MG63 (cell line): ENCODE data around the gene AGAP1. TPM values are rescaled to one million over a fixed set of nuclear protein-coding genes. Genes with fewer than 3 reads are reported as not detected.
A peak's percentile ranks its signal among the peaks of the same experiment; 100 is the strongest.
"Not testable (repeated sequence)": the region's sequence is repeated elsewhere in the genome, so short reads cannot be mapped to it uniquely, and the experiment has no call there.

Source experiments
- DNase-seq: peaks from one replicate; pipeline ENCODE4 v3.0.0-alpha.2; 2020
- H3K27me3 ChIP-seq: fragments of 250-450 bp; sonication (Bioruptor Pico); 2 replicates; pipeline ENCODE4 v1.5.1; 2020; ENCODE audit warnings: mild to moderate bottlenecking, moderate library complexity
- H3K36me3 ChIP-seq: fragments of 250-450 bp; sonication (Bioruptor Pico); 2 replicates; pipeline ENCODE4 v1.5.1; 2020; ENCODE audit warnings: mild to moderate bottlenecking, moderate library complexity
- H3K4me3 ChIP-seq: fragments of 250-450 bp; sonication (Bioruptor Pico); 2 replicates; pipeline ENCODE4 v1.5.1; 2020; ENCODE audit warnings: mild to moderate bottlenecking, moderate library complexity
- H3K9me3 ChIP-seq: fragments of 250-450 bp; sonication (Bioruptor Pico); 2 replicates; pipeline ENCODE4 v1.5.1; 2020; ENCODE audit warnings: mild to moderate bottlenecking, moderate library complexity
- total RNA-seq: library from RNA; depleted of rRNA; stranded (reverse); fragments of >200 nt; shearing (Covaris generic); gene quantifications from 2 replicates; pipeline ENCODE4 v1.2.3, GENCODE V29; 2014; ENCODE audit warnings: low replicate concordance

AGAP1 gene
- total RNA-seq, 1 experiment from 2014 or later, result 8.8 TPM

- Histone ChIP-seq H3K4me3 (no peak overlapping the region), H3K9me3 (no peaks in the 10 kb centered on the region), H3K36me3 (no peaks in the 10 kb centered on the region), H3K27me3 (no peaks in the 10 kb centered on the region)
- DNase-seq, result no peak
Measured at GRCh38 chr2:235749121-235749770, 255.4 kb downstream of the AGAP1 start.

- H3K27me3 ChIP-seq, result no peaks in the 10 kb centered on the region
- H3K4me3 ChIP-seq, result no peak overlapping the region
- H3K9me3 ChIP-seq, result no peaks in the 10 kb centered on the region
- DNase-seq, result no peak
- no peaks in the 10 kb centered on the region for H3K36me3 ChIP-seq
Measured at GRCh38 chr2:235749771-235750160, 255.9 kb downstream of the AGAP1 start.

- no peaks in the 10 kb centered on the region for H3K9me3 ChIP-seq
- H3K4me3 ChIP-seq, result no peak overlapping the region
- no peaks in the 10 kb centered on the region for H3K27me3 ChIP-seq
- DNase-seq, result no peak
- no peaks in the 10 kb centered on the region for H3K36me3 ChIP-seq
Measured at GRCh38 chr2:235752846-235753245, 259.0 kb downstream of the AGAP1 start.

- H3K9me3 ChIP-seq, result no peaks in the 10 kb centered on the region
- H3K27me3 ChIP-seq, result no peaks in the 10 kb centered on the region
- no peak for DNase-seq
- no peaks in the 10 kb centered on the region for H3K36me3 ChIP-seq
- H3K4me3 ChIP-seq, result no peak overlapping the region
Measured at GRCh38 chr2:235754357-235755207, 260.7 kb downstream of the AGAP1 start.

GRCh38 chr2:235756491-235756890, 262.6 kb downstream of the AGAP1 start:
- Histone ChIP-seq H3K9me3 (no peaks in the 10 kb centered on the region), H3K27me3 (no peaks in the 10 kb centered on the region), H3K36me3 (no peaks in the 10 kb centered on the region), H3K4me3 (no peak overlapping the region)
- DNase-seq, result no peak

- no peak overlapping the region for H3K4me3 ChIP-seq
- H3K36me3 ChIP-seq, result no peaks in the 10 kb centered on the region
- no peaks in the 10 kb centered on the region for H3K9me3 ChIP-seq
- DNase-seq, result no peak
- no peaks in the 10 kb centered on the region for H3K27me3 ChIP-seq
Measured at GRCh38 chr2:235757212-235757611, 263.4 kb downstream of the AGAP1 start.

- Histone ChIP-seq H3K27me3 (no peaks in the 10 kb centered on the region), H3K36me3 (no peaks in the 10 kb centered on the region), H3K4me3 (no peak overlapping the region), H3K9me3 (no peaks in the 10 kb centered on the region)
- DNase-seq, result no peak
Measured at GRCh38 chr2:235757640-235758039, 263.8 kb downstream of the AGAP1 start.

GRCh38 chr2:235762832-235763598, 269.2 kb downstream of the AGAP1 start:
- Histone ChIP-seq H3K4me3 (no peak overlapping the region), H3K36me3 (no peaks in the 10 kb centered on the region), H3K27me3 (no peaks in the 10 kb centered on the region), H3K9me3 (no peaks in the 10 kb centered on the region)
- no peak for DNase-seq

- H3K9me3 ChIP-seq, result no peaks in the 10 kb centered on the region
- H3K36me3 ChIP-seq, result no peaks in the 10 kb centered on the region
- DNase-seq, result no peak
- H3K27me3 ChIP-seq, result no peaks in the 10 kb centered on the region
- no peak overlapping the region for H3K4me3 ChIP-seq
Measured at GRCh38 chr2:235763816-235764215, 270.0 kb downstream of the AGAP1 start.

GRCh38 chr2:235764478-235764877, 270.6 kb downstream of the AGAP1 start:
- H3K27me3 ChIP-seq, H3K4me3 ChIP-seq, DNase-seq: not testable (repeated sequence)

GRCh38 chr2:235765181-235765820, 271.5 kb downstream of the AGAP1 start:
- DNase-seq, result peak; percentile 92
- no peaks in the 10 kb centered on the region for H3K9me3 ChIP-seq
- no peak overlapping the region for H3K4me3 ChIP-seq
- no peaks in the 10 kb centered on the region for H3K27me3 ChIP-seq
- no peaks in the 10 kb centered on the region for H3K36me3 ChIP-seq

More at GRCh38 chr2:235764478-235764877, 270.6 kb downstream of the AGAP1 start:
- H3K9me3 ChIP-seq, H3K36me3 ChIP-seq: not testable (repeated sequence)

- Histone ChIP-seq H3K36me3 (no peaks in the 10 kb centered on the region), H3K27me3 (no peaks in the 10 kb centered on the region), H3K4me3 (no peak overlapping the region), H3K9me3 (no peaks in the 10 kb centered on the region)
- DNase-seq, result peak; percentile 48
Measured at GRCh38 chr2:235766278-235766677, 272.4 kb downstream of the AGAP1 start.

- Histone ChIP-seq H3K9me3 (no peaks in the 10 kb centered on the region), H3K36me3 (no peaks in the 10 kb centered on the region), H3K4me3 (no peak overlapping the region), H3K27me3 (no peaks in the 10 kb centered on the region)
- no peak for DNase-seq
Measured at GRCh38 chr2:235768606-235769005, 274.8 kb downstream of the AGAP1 start.

- no peak overlapping the region for H3K4me3 ChIP-seq
- no peaks in the 10 kb centered on the region for H3K36me3 ChIP-seq
- no peak for DNase-seq
- no peaks in the 10 kb centered on the region for H3K9me3 ChIP-seq
- H3K27me3 ChIP-seq, result no peaks in the 10 kb centered on the region
Measured at GRCh38 chr2:235769046-235769445, 275.2 kb downstream of the AGAP1 start.

GRCh38 chr2:235770909-235771820, 277.3 kb downstream of the AGAP1 start:
- no peak for DNase-seq
- Histone ChIP-seq H3K4me3 (no peak overlapping the region), H3K27me3 (no peaks in the 10 kb centered on the region), H3K36me3 (no peaks in the 10 kb centered on the region), H3K9me3 (no peaks in the 10 kb centered on the region)
